ENCODE measurements around the gene LTBP1. TPM values are rescaled to one million over a fixed set of nuclear protein-coding genes. Genes with fewer than 3 reads are reported as not detected.

The LTBP1 gene
- total and polyA plus RNA-seq, 4 donors, result 5.8 to 57.6 (median 10.2) TPM

DNA sequence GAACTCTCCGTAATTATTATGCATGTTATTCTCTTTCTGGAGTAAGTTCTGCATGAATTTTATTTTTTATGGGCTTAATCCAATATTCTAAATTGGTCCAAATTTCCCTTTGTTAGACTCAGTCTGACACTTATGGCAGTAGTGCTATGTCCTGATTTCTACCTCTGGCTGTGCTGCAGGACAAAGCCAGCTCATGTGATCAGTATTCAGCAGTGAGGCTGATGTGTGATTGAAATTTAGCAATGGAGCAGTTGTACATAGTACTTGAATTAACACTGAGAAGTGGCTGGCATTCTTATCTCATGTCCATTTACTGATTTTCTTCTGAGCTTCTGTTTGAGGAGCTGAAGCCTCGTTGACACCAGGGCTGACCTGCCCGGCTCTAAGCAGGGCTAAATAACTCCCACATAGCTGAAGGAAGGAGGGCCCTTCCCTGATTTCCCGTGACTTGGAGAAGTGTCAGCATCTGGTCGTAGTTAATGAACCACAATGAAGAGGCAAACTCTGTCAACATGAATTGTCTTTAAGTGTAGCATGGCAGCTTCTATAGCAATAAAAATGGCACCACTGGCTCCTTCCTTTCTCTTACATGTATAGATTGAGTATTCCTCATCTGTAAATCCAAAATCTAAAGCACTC, 370.7 kb downstream of the LTBP1 start:
- Histone ChIP-seq H3K4me3 (ENCODE audit: low read depth in 1 of 3, low read length in 3 of 3) (no peak overlapping the region), H3K9me3 (ENCODE audit: control insufficient read depth in 4 of 4, low read length in 3 of 4) (no peaks in the 10 kb centered on the region), H3K27me3 (ENCODE audit: control insufficient read depth in 4 of 4, insufficient read depth in 4 of 4, low read length in 3 of 4) (no peaks in the 10 kb centered on the region), H3K4me1 (ENCODE audit: control insufficient read depth in 4 of 4, insufficient read depth in 4 of 4, low read length in 3 of 4) (no peaks in the 10 kb centered on the region), H3K36me3 (ENCODE audit: control insufficient read depth in 4 of 4, insufficient read depth in 3 of 4, low read depth in 1 of 4, low read length in 3 of 4) (peaks cover 0 to 7% (median 3%) of the 10 kb centered on the region in 4 donors), H3K27ac (ENCODE audit: low read depth in 1 of 2, low read length in 2 of 2) (no peak overlapping the region), H3K9ac (ENCODE audit: low read depth in 1 of 2, low read length in 2 of 2) (no peak overlapping the region)
- TF ChIP-seq JUND (IDR thresholded peaks at IDR 0.05) (no peak), FOXA1 (IDR thresholded peaks at IDR 0.05) (no peak), TAF1 (conservative IDR thresholded peaks at IDR 0.05) (no peak), YY1 (IDR thresholded peaks at IDR 0.05) (no peak), EGR1 (IDR thresholded peaks at IDR 0.05; ENCODE audit: low read depth in 2 of 2) (no peak), HNF4G (IDR thresholded peaks at IDR 0.05) (no peak), SP1 (IDR thresholded peaks at IDR 0.05) (no peak)
- TF ChIP-seq, protein P1, sequence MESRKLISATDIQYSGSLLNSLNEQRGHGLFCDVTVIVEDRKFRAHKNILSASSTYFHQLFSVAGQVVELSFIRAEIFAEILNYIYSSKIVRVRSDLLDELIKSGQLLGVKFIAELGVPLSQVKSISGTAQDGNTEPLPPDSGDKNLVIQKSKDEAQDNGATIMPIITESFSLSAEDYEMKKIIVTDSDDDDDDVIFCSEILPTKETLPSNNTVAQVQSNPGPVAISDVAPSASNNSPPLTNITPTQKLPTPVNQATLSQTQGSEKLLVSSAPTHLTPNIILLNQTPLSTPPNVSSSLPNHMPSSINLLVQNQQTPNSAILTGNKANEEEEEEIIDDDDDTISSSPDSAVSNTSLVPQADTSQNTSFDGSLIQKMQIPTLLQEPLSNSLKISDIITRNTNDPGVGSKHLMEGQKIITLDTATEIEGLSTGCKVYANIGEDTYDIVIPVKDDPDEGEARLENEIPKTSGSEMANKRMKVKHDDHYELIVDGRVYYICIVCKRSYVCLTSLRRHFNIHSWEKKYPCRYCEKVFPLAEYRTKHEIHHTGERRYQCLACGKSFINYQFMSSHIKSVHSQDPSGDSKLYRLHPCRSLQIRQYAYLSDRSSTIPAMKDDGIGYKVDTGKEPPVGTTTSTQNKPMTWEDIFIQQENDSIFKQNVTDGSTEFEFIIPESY (IDR thresholded peaks at IDR 0.05), result no peak
- WGBS, result 85% methylated on average over 5 of the region's 5 CpGs
- no peak for DNase-seq (ENCODE audit: low spot score)

DNA sequence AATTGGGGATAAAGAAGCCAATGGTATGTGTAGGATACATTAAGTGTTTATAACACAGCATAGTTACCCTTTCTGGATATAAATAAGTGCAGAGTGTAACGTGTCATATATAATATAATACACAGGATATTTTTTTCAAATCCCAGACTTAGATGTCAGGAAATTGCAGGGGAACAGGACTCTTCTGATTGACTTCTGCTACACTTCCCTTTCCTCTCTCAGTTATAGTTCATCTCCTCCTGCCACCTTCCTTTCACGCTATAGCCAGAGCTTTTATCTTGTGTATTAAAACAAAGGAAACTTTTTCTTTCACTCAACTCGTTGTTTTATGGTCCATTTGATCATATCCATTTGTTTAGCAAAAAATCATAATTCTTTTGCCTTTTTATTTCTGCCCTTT, 371.7 kb downstream of the LTBP1 start:
- H3K4me3 ChIP-seq (ENCODE audit: low read depth in 1 of 3, low read length in 3 of 3), result no peak overlapping the region
- peaks cover 0 to 7% (median 3%) of the 10 kb centered on the region in 4 donors for H3K36me3 ChIP-seq (ENCODE audit: control insufficient read depth in 4 of 4, insufficient read depth in 3 of 4, low read depth in 1 of 4, low read length in 3 of 4)
- DNase-seq (ENCODE audit: low spot score), result no peak
- no peaks in the 10 kb centered on the region for H3K4me1 ChIP-seq (ENCODE audit: control insufficient read depth in 4 of 4, insufficient read depth in 4 of 4, low read length in 3 of 4)
- H3K27me3 ChIP-seq (ENCODE audit: control insufficient read depth in 4 of 4, insufficient read depth in 4 of 4, low read length in 3 of 4), result no peaks in the 10 kb centered on the region
- H3K9me3 ChIP-seq (ENCODE audit: control insufficient read depth in 4 of 4, low read length in 3 of 4), result no peaks in the 10 kb centered on the region
- no peak overlapping the region for H3K27ac ChIP-seq (ENCODE audit: low read depth in 1 of 2, low read length in 2 of 2)
- TF ChIP-seq JUND (IDR thresholded peaks at IDR 0.05) (no peak), SP1 (IDR thresholded peaks at IDR 0.05) (no peak), FOXA1 (IDR thresholded peaks at IDR 0.05) (no peak), YY1 (IDR thresholded peaks at IDR 0.05) (no peak), NR2F2 (IDR thresholded peaks at IDR 0.05) (no peak), RAD21 (IDR thresholded peaks at IDR 0.05) (no peak), TAF1 (conservative IDR thresholded peaks at IDR 0.05) (no peak), EGR1 (IDR thresholded peaks at IDR 0.05; ENCODE audit: low read depth in 2 of 2) (no peak), RXRA (IDR thresholded peaks at IDR 0.05) (no peak), GABPA (IDR thresholded peaks at IDR 0.05 in 1 of 2, conservative IDR thresholded peaks at IDR 0.05 in 1 of 2) (no peak), HNF4G (IDR thresholded peaks at IDR 0.05) (no peak), FOXA2 (IDR thresholded peaks at IDR 0.05) (no peak), HNF4A (conservative IDR thresholded peaks at IDR 0.05) (no peak)
- TF ChIP-seq, protein P2, sequence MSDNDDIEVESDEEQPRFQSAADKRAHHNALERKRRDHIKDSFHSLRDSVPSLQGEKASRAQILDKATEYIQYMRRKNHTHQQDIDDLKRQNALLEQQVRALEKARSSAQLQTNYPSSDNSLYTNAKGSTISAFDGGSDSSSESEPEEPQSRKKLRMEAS (IDR thresholded peaks at IDR 0.05), result no peak
- TF ChIP-seq, protein P3, sequence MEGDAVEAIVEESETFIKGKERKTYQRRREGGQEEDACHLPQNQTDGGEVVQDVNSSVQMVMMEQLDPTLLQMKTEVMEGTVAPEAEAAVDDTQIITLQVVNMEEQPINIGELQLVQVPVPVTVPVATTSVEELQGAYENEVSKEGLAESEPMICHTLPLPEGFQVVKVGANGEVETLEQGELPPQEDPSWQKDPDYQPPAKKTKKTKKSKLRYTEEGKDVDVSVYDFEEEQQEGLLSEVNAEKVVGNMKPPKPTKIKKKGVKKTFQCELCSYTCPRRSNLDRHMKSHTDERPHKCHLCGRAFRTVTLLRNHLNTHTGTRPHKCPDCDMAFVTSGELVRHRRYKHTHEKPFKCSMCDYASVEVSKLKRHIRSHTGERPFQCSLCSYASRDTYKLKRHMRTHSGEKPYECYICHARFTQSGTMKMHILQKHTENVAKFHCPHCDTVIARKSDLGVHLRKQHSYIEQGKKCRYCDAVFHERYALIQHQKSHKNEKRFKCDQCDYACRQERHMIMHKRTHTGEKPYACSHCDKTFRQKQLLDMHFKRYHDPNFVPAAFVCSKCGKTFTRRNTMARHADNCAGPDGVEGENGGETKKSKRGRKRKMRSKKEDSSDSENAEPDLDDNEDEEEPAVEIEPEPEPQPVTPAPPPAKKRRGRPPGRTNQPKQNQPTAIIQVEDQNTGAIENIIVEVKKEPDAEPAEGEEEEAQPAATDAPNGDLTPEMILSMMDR (IDR thresholded peaks at IDR 0.05; ENCODE audit: low read depth, low read length, missing input control), result no peak
- TF ChIP-seq, protein P4, sequence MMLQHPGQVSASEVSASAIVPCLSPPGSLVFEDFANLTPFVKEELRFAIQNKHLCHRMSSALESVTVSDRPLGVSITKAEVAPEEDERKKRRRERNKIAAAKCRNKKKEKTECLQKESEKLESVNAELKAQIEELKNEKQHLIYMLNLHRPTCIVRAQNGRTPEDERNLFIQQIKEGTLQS (IDR thresholded peaks at IDR 0.05), result no peak
- TF ChIP-seq, protein P1 (IDR thresholded peaks at IDR 0.05), result no peak
- TF ChIP-seq, protein P5, sequence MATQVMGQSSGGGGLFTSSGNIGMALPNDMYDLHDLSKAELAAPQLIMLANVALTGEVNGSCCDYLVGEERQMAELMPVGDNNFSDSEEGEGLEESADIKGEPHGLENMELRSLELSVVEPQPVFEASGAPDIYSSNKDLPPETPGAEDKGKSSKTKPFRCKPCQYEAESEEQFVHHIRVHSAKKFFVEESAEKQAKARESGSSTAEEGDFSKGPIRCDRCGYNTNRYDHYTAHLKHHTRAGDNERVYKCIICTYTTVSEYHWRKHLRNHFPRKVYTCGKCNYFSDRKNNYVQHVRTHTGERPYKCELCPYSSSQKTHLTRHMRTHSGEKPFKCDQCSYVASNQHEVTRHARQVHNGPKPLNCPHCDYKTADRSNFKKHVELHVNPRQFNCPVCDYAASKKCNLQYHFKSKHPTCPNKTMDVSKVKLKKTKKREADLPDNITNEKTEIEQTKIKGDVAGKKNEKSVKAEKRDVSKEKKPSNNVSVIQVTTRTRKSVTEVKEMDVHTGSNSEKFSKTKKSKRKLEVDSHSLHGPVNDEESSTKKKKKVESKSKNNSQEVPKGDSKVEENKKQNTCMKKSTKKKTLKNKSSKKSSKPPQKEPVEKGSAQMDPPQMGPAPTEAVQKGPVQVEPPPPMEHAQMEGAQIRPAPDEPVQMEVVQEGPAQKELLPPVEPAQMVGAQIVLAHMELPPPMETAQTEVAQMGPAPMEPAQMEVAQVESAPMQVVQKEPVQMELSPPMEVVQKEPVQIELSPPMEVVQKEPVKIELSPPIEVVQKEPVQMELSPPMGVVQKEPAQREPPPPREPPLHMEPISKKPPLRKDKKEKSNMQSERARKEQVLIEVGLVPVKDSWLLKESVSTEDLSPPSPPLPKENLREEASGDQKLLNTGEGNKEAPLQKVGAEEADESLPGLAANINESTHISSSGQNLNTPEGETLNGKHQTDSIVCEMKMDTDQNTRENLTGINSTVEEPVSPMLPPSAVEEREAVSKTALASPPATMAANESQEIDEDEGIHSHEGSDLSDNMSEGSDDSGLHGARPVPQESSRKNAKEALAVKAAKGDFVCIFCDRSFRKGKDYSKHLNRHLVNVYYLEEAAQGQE (IDR thresholded peaks at IDR 0.05), result no peak
- H3K9ac ChIP-seq (ENCODE audit: low read depth in 1 of 2, low read length in 2 of 2), result no peak overlapping the region
- 81% methylated on average over 3 of the region's 3 CpGs for WGBS

Measured in liver (tissue), 9 donors.